B cell (primary cell): ENCODE data around the gene MAN2B2.

Source experiments
- CTCF ChIP-seq: fragments of 200-600 bp; IDR thresholded peaks from one replicate; pipeline ENCODE4 v1.8.0; 2022; ENCODE audit warnings: antibody characterized with exemption, mild to moderate bottlenecking
- EZH2 ChIP-seq: IDR thresholded peaks from 2 replicates; pipeline ENCODE4 v1.6.1; 2012; ENCODE audit warnings: borderline replicate concordance, low read depth, mild to moderate bottlenecking, moderate library complexity, low read length; ENCODE audit not compliant: insufficient read depth, poor library complexity, severe bottlenecking

- no peak for TF ChIP-seq EZH2
- no peak for TF ChIP-seq CTCF
These were observed 32.0 kb upstream of the MAN2B2 start for GRCh38 chr4:6542951-6543350.
